HUDEP-2 (cell line): Measurements from ENCODE around the gene RASSF3.
"Not testable (repeated sequence)": the region's sequence is repeated elsewhere in the genome, so short reads cannot be mapped to it uniquely, and the experiment has no call there.

Experiments
- DNase-seq, 76 experiments: peaks; one replicate each; lab custom pipeline; 2025; ENCODE audit not compliant: unreplicated experiment in 76 of 76; lab: John Stamatoyannopoulos, UW

Gene RASSF3

GRCh38 chr12:64631197-64631596 lies 20.9 kb downstream of the RASSF3 start:
- no peak for DNase-seq

GRCh38 chr12:64633011-64633939 lies 23.0 kb downstream of the RASSF3 start:
- DNase-seq = no peak

DNA sequence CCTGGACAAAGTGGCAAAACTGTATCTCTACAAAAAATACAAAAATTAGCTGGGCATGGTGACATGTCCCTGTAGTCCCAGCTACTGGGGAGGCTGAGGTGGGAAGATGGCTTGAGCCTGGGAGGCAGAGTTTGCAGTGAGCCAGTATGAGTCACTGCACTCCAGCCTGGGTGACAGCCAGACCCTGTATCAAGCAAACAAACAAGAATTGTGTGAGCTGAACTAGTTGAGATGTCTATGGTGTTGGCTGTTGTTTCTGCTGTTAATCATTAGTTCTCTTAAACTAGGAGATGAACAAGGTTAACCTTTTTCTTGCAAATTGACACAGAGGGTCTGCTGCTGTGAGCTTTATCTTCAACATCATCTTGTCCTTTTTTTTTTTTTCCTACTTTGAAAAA lies 23.6 kb downstream of the RASSF3 start:
- peak in 7 of 76 experiments; percentile 3 to 33 (median 6) for DNase-seq

- no peak for DNase-seq
Measured at GRCh38 chr12:64634508-64635092, 24.3 kb downstream of the RASSF3 start.

GRCh38 chr12:64635356-64635998 lies 25.2 kb downstream of the RASSF3 start:
- DNase-seq = no peak

GRCh38 chr12:64636856-64637255 lies 26.6 kb downstream of the RASSF3 start:
- DNase-seq = no peak

DNA sequence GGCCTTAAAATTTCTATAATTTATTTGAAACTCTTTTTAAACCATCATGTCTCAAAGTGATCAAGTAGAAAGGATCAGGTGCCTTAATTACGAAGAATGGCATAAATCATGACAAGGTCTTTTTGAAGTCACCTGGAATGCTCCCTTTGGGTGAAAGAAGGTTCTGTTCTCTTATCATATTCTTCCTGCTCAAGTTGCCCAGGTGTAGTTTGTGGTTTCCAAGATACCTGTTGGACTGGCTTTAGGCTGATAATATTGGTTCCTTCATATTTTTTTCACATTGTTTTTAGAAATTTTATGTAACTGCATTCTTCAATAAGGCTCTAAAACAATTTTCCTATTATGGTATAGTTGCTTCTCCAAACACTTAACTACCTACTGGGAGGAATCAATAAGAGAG lies 29.2 kb downstream of the RASSF3 start:
- no peak for DNase-seq

DNA sequence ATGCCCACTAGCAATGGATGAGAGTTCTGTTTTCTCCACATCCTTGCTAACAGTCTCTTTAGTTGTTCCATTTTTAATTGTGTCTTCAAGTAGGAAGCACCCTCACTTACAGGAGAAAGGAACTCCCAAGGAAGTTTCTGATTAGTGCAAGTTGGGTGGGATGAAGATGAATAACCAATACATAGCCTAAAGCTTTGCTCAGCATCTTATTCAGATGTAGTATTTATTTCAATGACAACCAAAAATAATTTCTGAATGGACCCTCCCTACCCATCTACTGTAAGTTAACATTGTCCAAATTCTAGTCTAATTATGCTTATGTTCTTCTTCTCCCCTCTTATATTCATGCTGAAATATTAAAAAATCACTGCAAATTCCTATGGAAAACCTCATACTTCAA lies 36.0 kb downstream of the RASSF3 start:
- DNase-seq = no peak

DNA sequence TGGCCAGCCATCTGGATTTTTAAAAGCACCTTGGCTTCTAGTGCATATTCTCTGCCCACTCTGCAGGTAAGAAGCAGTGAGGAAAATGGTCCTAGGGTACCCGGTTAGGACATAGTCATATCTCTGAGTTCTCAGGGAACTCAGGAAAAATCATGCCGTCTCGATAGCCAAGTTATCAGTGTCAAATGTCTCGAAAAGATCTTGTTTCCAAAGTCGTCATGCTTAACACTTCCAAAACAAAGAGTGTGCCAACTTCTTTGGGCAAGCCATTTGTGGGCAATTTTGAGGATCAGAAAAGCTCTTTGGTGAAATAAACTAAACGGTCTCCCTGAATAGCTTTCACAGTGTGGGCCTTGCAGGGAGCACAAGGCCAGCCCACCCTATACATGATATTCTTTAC lies 39.2 kb downstream of the RASSF3 start:
- DNase-seq = no peak

GRCh38 chr12:64650762-64651161 lies 40.5 kb downstream of the RASSF3 start:
- DNase-seq = no peak

- DNase-seq = no peak
Measured at GRCh38 chr12:64652346-64652745, 42.1 kb downstream of the RASSF3 start.

DNA sequence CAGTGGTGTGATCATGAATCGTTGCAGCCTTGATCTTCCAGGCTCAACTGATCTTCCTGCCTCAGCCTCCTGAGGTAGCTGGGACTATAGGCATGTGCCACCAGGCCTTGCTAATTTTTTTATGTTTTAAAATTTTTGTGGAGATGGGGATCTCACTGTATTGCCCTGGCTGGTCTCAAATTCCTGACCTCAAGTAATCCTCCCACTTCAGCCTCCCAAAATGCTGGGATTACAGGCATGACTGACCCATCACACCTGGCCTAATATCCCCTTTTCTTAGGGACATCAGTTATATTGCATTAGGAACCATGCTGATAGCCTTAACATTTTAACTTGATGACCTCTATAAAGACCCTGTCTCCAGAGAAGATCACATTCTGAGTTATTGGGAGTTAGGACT lies 42.8 kb downstream of the RASSF3 start:
- no peak for DNase-seq

DNA sequence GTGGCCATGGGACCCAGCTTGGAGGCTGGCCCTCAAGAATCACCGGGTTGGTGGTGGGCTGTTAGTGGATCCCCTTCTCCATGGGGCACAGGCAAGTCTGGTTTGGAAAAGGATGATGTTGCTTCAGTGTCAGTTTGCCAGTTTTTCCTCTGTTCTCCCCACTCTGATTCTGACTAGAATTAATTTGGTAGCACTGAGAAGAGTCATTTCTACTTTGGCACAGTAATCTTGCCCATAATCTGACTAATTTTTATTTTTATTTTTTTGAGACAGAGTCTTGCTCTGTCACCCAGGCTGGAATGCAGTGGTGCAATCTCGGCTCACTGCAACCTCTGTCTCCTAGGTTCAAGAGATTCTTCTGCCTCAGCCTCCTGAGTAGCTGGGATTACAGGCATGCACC lies 43.6 kb downstream of the RASSF3 start:
- not testable (repeated sequence) for DNase-seq

- no peak for DNase-seq
Measured at GRCh38 chr12:64655141-64655540, 44.8 kb downstream of the RASSF3 start.

- DNase-seq = no peak
Measured at GRCh38 chr12:64656429-64656828, 46.1 kb downstream of the RASSF3 start.

DNA sequence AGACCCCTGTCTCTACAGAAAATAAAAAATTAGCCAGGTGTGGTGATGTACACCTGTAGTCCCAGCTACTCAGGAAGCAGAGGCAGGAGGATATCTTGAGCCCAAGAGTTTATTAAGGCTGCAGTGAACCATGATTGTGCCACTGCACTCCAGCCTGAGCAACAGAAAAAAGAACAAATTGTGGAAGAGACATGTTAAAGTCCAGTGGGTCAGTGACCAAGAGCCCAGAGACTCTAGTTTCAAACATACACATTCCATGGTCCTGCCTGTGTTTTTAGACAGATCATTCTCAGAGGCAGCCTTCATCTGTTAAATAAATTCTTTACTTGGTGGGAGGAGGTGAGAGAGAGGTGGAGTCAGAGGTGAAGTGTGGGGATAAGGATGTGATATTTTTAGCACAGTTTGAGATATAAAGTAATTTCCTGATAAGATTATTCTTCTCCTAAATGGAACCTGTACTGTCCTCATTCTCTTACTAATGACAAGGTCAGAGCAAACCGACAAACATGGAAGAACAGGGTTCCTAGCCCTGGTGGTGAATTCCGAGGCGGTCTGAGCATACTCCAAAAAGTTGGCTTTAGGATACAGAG lies 48.7 kb downstream of the RASSF3 start:
- no peak for DNase-seq

DNA sequence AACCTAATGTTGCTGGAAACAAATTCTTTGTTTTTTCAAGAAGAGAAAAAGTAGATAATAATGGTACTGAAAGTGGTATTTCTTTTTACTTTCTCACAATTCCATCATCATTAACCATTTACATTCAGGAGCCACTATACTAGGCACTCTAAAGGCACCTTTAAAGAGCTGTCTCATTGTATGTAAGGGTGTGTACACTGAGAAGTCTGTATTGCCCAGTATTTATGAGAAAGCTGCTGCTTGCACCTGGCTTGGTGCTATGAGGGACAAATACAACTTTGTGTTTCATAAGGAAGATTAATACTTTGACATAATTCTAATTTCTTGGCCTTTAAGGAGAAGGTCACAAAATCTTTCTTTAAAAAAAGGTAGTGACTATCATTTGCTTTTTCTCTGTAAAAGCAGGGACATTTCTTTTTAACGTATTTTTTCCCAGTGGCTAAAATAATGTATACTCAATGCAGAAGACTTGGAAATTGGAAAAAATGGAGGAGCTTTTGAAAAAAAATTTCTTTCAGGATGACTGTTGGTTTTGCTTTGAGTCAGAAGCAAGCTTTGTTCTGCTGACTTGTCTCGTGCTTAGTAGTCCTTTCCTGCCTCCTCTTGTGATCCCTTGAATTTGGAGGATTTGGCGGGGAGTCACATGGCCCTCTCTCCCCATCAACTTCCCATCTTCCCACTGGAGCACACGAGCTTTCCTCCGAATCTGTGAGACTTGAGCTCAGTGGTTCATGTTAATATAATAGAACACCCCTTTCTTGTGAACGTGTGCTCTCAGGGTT lies 50.1 kb downstream of the RASSF3 start:
- DNase-seq = no peak

DNA sequence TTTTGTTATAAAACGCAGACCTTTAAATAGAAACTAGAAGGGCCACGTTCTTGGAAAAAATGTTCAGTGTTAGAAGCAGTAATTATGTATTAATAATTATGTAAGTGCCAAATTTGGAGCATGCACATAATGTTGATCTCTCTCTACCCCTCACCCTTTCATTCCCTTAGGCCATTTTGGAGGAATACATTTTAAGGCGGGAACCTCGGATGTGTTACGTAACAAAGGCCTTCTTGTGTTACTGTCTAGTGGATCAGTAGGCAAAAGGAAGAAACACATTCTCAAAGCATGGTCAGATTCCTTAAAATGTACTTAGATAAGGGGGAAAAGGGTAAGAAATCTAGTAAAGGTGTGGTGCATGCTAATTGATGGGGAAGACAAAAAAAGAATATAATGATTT lies 52.7 kb downstream of the RASSF3 start:
- DNase-seq = no peak

DNA sequence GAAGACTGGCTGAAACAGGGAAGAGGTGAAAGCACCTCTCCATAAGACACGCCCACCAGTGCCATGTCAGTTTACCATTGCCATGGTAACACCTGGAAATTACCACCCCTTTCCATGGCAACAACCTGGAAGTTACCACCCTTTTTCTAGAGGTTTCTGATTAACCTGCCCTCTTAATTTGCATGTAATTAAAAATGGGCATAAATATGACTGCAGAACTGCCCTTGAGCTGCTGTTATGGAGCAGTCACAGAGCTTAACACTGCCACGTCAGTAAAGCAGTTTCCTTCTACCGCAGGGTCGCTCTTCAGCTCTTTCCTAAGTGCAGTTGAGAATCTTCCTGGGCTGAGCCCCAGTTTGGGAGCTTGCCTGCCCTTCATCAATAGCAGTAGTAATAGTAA lies 55.2 kb downstream of the RASSF3 start:
- peak in 1 of 76 experiments; percentile 2 for DNase-seq

GRCh38 chr12:64666054-64666914 lies 56.0 kb downstream of the RASSF3 start:
- no peak for DNase-seq
